HAP-1 (cell line): ENCODE measurements around the gene SLC25A6.
"Not testable (repeated sequence)": the region's sequence is repeated elsewhere in the genome, so short reads cannot be mapped to it uniquely, and the experiment has no call there.

Experiments
- DNase-seq, 2 experiments: peaks; one replicate each; pipeline ENCODE4 v3.0.0-alpha.2; 2016 to 2020; ENCODE audit warnings: low spot score in 2 of 2
- H3K27me3 ChIP-seq: fragments of 250-450 bp; sonication (Bioruptor Pico); 2 replicates; pipeline ENCODE4 v1.5.1; 2020; ENCODE audit warnings: low read depth, mild to moderate bottlenecking, moderate library complexity
- H3K36me3 ChIP-seq: fragments of 250-450 bp; sonication (Bioruptor Pico); replicated peaks from 2 replicates; pipeline ENCODE4 v1.5.1; 2020; ENCODE audit warnings: mild to moderate bottlenecking
- H3K4me1 ChIP-seq: fragments of 250-450 bp; sonication (Bioruptor Pico); 2 replicates; pipeline ENCODE4 v1.5.1; 2020; ENCODE audit warnings: mild to moderate bottlenecking
- H3K4me3 ChIP-seq: fragments of 250-450 bp; sonication (Bioruptor Pico); 2 replicates; pipeline ENCODE4 v1.5.1; 2020; ENCODE audit warnings: mild to moderate bottlenecking, moderate library complexity
- H3K9me3 ChIP-seq: fragments of 250-450 bp; sonication (Bioruptor Pico); 2 replicates; pipeline ENCODE4 v1.5.1; 2020; ENCODE audit warnings: mild to moderate bottlenecking, moderate library complexity
- in situ Hi-C: fragments of 300-500 bp; cut with MboI; formaldehyde crosslinking; loops from 3 replicates; pipeline ENCODE4 v1.14.3; 2020; ENCODE audit warnings: low sequenced_read_pairs, inconsistent platforms, mixed read lengths

The SLC25A6 gene

DNA sequence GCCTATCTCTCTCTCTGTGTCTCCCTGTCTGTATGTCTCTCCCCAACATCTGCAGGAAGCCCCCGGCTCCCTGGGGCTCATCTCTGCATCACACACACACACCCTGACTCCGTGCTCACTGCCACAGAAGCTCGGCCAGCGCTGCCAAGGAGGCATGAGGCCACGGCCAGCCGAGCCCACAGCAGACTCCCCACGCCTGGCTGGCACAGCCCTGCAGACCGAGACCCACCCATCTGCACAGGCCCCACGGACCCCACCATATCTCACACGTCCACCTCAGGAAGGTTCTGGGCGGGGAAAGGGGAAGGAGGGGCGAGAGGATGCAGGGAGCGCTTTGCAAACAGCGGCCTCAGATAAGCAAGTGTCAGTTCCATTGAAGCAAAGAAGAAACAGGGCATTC, 28.5 kb upstream of the SLC25A6 start:
- peaks cover 4% of the 10 kb centered on the region; the same call in 1 of the 2 replicates for H3K9me3 ChIP-seq
- no peak for DNase-seq
- peaks cover 40% of the 10 kb centered on the region for H3K36me3 ChIP-seq
- in situ Hi-C loops = no loop called here
- H3K4me3 ChIP-seq = no peak overlapping the region
- H3K4me1 ChIP-seq = no peaks in the 10 kb centered on the region
- no peaks in the 10 kb centered on the region for H3K27me3 ChIP-seq

DNA sequence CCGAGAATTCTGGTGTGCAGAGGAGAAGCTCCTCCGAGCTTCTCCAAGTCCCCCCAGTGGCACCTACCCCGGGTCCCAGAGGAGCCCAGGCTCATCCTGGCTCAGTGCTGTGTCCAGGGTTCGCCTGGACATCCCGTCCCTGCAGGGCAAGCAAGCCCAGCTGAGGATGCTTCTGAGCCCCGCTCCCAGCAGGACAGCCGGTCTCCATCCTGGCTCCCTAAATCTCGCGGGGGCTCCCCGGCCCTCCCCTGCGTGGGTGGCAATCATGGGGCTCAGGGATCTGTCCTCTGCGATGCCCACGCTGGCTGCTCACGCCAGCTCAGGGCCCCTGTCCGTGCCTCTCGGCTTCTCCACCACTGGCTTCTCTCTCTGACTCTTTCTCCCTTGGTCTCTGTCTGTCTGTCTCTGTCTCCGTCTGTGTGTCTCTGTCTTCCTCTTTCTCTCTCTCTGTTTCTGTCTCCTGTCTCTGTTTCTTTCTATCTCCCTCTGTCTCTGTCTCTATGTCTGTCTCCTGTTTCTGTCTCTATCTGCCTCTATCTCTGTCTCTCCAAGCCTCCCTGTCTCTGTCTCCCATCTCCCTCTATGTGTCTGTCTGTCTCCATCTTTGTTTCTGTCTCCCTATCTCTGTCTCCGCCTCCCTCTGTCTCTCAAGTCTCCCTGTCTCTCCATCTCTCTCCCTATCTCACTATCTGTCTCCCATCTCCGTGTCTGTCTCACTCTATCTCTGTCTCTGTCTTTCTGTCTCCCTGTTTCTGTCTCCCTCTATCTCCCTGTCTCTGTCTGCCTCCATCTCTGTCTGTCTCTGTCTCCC, 27.8 kb upstream of the SLC25A6 start:
- peaks cover 40% of the 10 kb centered on the region for H3K36me3 ChIP-seq
- no peaks in the 10 kb centered on the region for H3K4me1 ChIP-seq
- in situ Hi-C loops = no loop called here
- no peaks in the 10 kb centered on the region for H3K27me3 ChIP-seq
- peaks cover 4% of the 10 kb centered on the region; the same call in 1 of the 2 replicates for H3K9me3 ChIP-seq
- H3K4me3 ChIP-seq = no peak overlapping the region
- DNase-seq = no peak

DNA sequence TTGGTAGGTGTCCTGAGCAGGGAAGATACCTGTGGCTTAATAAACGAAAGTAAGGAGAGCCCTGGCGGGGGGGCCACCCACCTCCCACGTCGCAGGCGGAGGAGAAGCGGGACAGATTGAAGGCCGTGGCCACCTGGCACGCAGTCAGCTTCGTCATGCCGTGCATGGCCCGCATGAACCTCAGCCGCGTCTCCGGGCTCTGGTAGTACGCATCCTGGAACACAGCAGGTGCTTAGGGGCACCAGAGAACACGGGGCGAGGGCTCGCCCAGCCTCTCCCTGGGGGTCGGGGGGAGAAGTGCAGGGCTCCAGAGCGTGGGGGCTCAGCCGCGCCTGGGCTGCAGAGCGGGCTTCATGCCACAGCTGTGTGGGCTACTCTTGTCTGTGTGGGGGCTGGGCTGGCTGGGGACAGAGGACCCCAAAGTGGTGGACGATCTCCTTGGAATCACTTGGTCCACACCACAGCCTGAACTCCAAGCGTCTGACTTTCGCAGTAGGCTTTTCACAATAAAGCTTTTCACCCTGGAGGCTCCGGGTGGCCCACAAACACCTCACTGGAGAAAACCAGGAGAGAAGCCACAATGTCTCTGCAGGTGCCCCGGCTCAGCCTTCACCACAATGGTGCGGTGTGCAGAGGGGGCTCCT, 27.1 kb upstream of the SLC25A6 start:
- no peaks in the 10 kb centered on the region for H3K4me1 ChIP-seq
- in situ Hi-C loops = no loop called here
- no peak overlapping the region for H3K4me3 ChIP-seq
- H3K36me3 ChIP-seq = peaks cover 44% of the 10 kb centered on the region
- no peak for DNase-seq
- no peaks in the 10 kb centered on the region for H3K27me3 ChIP-seq
- peaks cover 4% of the 10 kb centered on the region; the same call in 1 of the 2 replicates for H3K9me3 ChIP-seq

DNA sequence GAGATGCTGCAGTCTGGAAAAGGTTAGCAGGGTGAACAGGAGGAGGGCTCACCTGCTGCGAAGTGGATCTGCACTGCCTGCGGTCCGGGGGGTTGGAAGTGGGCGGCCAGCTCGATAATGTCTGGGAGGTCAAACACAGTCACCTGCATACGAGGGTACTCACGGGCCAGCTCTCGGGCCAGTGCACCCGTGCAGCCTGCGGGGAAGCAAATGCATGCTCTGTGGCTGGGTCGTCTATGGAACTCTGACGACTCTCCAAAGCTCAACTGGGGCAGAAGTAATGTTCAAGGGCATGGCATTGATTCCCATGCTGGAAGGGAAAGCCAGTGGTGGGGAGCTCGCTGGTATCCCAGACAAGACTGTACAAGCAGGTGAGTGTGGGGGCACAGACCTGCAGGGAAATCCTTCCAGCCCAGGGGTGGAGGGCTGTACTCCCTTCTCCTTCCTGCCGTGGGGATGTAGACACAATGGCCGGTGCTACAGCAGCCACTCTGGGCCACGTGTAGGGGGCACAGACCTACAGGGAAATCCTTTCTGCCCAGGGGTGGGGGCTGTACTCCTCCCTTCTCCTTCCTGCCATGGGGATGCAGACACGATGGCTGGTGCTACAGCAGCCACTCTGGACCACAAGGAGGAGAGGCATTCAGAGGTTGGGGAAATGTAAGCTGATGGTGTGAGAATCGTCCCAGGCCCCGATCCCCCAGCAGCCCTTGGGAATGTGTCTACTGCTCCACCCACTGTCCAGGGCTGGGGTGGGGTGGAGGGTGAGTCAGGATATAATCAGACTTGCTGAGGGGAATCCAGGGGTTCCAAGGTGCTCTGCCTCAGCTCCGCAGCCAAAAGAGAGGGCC, 26.2 kb upstream of the SLC25A6 start:
- Histone ChIP-seq H3K27me3 (no peaks in the 10 kb centered on the region), H3K36me3 (peaks cover 52% of the 10 kb centered on the region), H3K9me3 (peaks cover 4% of the 10 kb centered on the region; the same call in 1 of the 2 replicates), H3K4me1 (no peaks in the 10 kb centered on the region), H3K4me3 (no peak overlapping the region)
- peak in 1 of 2 experiments; percentile 10 for DNase-seq
- in situ Hi-C loops = no loop called here

DNA sequence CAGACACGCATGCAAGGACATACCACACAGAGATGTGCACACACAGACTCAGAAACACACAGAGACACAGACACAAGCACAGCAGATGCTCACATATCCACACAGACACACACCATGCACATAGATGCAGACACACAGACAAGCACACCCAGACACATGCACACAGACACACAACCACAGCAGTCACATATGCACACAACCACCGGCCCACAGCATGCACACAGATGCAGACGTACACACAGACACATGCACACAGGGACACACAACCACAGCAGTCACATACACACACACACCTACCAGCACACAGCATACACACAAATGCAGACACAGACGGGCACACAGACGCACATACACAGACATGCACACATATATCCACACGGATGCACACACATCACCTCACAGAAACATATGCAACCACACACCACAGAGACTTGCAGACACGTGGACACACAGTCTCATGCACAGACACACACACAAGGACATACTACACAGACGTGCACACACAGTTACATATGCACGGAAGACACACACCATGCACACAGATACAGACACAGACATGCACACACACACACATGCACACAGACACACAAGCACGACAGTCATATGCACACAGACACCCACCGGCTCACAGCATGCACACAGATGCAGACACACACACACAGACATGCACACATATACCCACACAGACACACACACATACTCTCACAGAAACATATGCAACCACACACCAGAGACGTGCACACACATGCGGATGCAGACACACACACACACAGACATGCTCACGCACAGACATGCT, 25.2 kb upstream of the SLC25A6 start:
- Histone ChIP-seq H3K9me3 (no peaks in the 10 kb centered on the region), H3K36me3 (peaks cover 54% of the 10 kb centered on the region), H3K4me3 (no peak overlapping the region), H3K4me1 (no peaks in the 10 kb centered on the region), H3K27me3 (no peaks in the 10 kb centered on the region)
- DNase-seq = no peak
- in situ Hi-C loops = no loop called here

DNA sequence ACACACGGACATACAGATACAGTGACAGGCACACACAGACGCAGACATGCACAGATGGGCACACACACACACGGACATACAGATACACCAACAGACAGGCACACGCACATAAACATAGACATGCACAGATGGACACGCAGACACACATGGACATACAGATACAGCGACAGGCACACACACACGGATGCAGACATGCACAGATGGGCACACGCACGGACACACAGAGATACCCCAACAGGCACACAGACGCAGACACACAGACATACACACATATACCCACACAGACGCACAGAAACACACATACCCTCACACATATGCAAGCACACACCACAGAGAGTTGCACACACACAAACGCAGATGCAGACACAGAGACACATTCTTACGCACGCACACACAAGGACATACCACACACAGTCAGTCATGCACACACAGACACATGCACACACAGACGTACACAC, 24.4 kb upstream of the SLC25A6 start:
- DNase-seq = no peak
- no peak overlapping the region for H3K4me3 ChIP-seq
- H3K4me1 ChIP-seq = no peaks in the 10 kb centered on the region
- in situ Hi-C loops = no loop called here
- peaks cover 51% of the 10 kb centered on the region for H3K36me3 ChIP-seq
- no peaks in the 10 kb centered on the region for H3K9me3 ChIP-seq
- no peaks in the 10 kb centered on the region for H3K27me3 ChIP-seq

DNA sequence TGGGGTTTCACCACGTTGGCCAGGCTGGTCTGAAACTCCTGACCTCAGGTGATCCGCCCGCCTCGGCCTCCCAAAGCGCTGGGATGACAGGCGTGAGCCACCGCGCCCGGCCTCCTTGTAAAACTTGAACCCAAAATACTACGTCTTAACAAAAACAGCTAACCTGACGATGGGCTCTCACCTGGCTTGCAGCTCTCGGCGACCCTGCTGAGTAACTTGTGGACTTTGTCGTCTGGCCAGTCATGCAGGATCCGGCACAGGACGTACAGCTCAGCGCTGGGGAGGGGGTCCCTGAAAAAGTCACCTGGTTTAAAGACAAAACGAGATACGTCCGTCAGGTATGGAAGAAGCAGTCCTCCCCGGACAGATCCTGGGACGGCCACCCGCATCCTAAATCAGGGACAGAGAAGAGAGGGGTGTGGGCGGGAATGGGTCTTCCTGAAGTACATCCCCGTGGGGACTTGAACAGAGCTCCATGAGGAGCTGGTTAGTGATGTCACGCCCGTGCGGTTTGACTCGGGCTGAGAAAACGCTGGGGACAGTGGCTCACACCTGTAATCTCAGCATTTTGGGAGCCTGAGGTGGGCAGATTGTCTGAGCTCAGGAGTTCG, 20.7 kb upstream of the SLC25A6 start:
- in situ Hi-C loops = no loop called here
- H3K9me3 ChIP-seq = no peaks in the 10 kb centered on the region
- no peaks in the 10 kb centered on the region for H3K4me1 ChIP-seq
- H3K36me3 ChIP-seq = peaks cover 41% of the 10 kb centered on the region
- no peak overlapping the region for H3K4me3 ChIP-seq
- DNase-seq = no peak
- no peaks in the 10 kb centered on the region for H3K27me3 ChIP-seq

DNA sequence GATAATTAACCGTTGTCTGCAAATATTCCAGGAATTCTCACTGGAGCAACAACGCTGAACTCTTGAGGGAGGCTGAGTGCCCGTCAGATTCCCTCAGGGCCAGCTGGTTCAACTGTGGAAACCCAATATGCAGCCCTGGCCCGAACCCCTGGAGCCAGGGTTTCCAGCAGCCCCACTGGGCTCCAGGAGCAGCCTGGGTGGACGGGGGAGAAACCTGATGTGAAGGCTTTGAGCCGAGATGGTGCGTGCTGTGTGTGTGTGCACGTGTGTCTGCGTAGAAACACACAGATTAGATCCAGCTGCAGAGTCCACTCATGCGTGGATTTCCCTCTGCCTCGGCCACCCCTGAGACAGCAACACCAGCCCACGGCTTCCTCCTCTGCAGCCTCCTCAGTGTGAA, 19.4 kb upstream of the SLC25A6 start:
- Histone ChIP-seq H3K4me3 (no peak overlapping the region), H3K36me3 (peaks cover 41% of the 10 kb centered on the region), H3K4me1 (no peaks in the 10 kb centered on the region), H3K9me3 (no peaks in the 10 kb centered on the region), H3K27me3 (no peaks in the 10 kb centered on the region)
- in situ Hi-C loops = no loop called here
- DNase-seq = peak in 1 of 2 experiments; percentile 6

DNA sequence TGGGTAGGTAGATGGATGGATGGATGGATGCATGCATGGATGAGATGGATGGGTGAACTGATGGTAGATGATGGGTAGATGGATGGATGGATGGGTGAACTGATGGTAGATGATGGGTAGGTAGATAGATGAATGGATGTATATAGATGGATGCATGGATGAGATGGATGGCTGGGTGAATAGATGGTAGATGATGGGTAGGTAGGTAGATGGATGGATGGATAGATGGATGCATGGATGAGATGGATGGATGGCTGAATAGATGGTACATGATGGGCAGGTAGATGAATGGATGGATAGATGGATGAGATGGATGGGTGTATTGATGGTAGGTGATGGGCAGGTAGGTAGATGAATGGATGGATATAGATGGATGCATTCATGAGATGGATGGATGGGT, 15.1 kb upstream of the SLC25A6 start:
- H3K36me3 ChIP-seq = peaks cover 36% of the 10 kb centered on the region
- no peak for DNase-seq
- H3K4me1 ChIP-seq = no peaks in the 10 kb centered on the region
- H3K27me3 ChIP-seq = no peaks in the 10 kb centered on the region
- no peak overlapping the region for H3K4me3 ChIP-seq
- H3K9me3 ChIP-seq = no peaks in the 10 kb centered on the region
- in situ Hi-C loops = no loop called here

DNA sequence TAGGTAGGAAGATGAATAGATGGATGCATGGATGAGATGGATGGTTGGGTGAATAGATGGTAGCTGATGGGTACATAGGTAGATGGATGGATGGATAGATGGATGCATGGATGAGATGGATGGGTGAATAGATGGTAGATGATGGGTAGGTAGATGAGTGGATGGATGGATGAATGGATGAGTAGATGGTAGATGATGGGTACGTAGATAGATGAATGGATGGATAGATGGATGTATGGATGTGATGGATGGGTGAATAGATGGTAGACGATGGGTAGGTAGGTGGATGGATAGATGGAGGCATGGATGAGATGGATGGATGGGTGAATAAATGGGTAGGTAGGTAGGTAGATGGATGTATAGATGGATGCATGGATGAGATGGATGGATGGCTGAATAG, 13.9 kb upstream of the SLC25A6 start:
- H3K27me3 ChIP-seq, H3K4me1 ChIP-seq, DNase-seq, H3K4me3 ChIP-seq, in situ Hi-C loops, H3K9me3 ChIP-seq: not testable (repeated sequence)
- H3K36me3 ChIP-seq = peaks cover 36% of the 10 kb centered on the region

DNA sequence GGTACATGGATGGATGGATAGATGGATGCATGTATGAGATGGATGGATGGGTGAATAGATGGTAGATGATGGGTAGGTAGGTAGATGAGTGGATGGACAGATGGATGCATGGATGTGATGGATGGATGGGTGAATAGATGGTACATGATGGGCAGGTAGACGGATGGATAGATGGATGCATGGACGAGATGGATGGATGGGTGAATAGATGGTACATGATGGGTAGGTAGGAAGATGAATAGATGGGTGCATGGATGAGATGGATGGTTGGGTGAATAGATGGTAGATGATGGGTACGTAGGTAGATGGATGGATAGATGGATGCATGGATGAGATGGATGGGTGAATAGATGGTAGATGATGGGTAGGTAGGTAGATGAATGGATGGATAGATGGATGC, 12.0 kb upstream of the SLC25A6 start:
- H3K4me1 ChIP-seq, H3K4me3 ChIP-seq, H3K9me3 ChIP-seq, DNase-seq, H3K27me3 ChIP-seq, in situ Hi-C loops: not testable (repeated sequence)
- peaks cover 50% of the 10 kb centered on the region for H3K36me3 ChIP-seq

DNA sequence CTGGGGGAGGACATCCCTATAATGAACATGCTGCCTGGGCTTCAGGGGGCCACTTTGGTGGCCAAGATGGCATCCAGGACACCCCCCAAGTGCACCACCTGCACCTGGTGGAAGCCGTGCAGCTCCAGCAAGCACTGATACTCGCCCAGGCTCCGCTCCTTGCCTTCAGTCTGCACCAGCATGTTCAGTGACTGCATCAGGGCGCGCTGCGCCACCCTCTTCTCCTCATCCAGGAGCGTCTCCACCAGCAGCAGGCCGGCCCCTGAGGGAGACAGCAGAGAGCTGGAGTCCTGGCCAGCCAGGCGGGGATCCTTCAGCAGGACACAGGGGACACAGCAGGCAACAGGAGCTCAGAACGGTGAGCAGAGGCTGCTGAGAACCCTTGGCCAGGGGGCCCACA, 11.3 kb upstream of the SLC25A6 start:
- Histone ChIP-seq H3K27me3 (no peaks in the 10 kb centered on the region), H3K4me3 (no peak overlapping the region), H3K9me3 (no peaks in the 10 kb centered on the region), H3K36me3 (peaks cover 56% of the 10 kb centered on the region), H3K4me1 (no peaks in the 10 kb centered on the region)
- in situ Hi-C loops = no loop called here
- peak in 1 of 2 experiments; percentile 2 for DNase-seq
